Measurements from ENCODE around the gene DGAT2. TPM values are rescaled to one million over a fixed set of nuclear protein-coding genes. Genes with fewer than 3 reads are reported as not detected.

Gene DGAT2
- total RNA-seq, 1 experiment from 2014 or later = 2.8 TPM

GRCh38 chr11:75719340-75720239 lies 49.0 kb upstream of the DGAT2 start:
- Histone ChIP-seq H3K27ac (ENCODE audit: insufficient read length, low read depth, low read length) (no peak overlapping the region), H2BK12ac (ENCODE audit: insufficient read length, low read depth, low read length) (no peak overlapping the region), H2AFZ (ENCODE audit: low read length) (no peak overlapping the region), H2BK15ac (ENCODE audit: low read depth, low read length) (no peak overlapping the region), H3K4me2 (ENCODE audit: insufficient read depth, insufficient read length, low read length) (no peak overlapping the region), H3K56ac (ENCODE audit: insufficient read length, low read depth, low read length) (no peak overlapping the region), H3K9me3 (ENCODE audit: control insufficient read depth, low read depth, low read length) (no peaks in the 10 kb centered on the region), H2BK20ac (ENCODE audit: low read depth, low read length, poor library complexity, severe bottlenecking) (no peak overlapping the region), H4K20me1 (ENCODE audit: control insufficient read depth, insufficient read depth, insufficient read length) (no peaks in the 10 kb centered on the region), H4K8ac (replicated peaks; ENCODE audit: insufficient read length, low read depth, low read length) (no peak overlapping the region), H2AK5ac (ENCODE audit: insufficient read length, low read length) (no peak overlapping the region), H3K23me2 (ENCODE audit: insufficient read length, low read depth, low read length, poor library complexity, severe bottlenecking) (no peaks in the 10 kb centered on the region), H3K9ac (ENCODE audit: extremely low read depth, insufficient read length, low read length) (no peak overlapping the region), H3K4ac (ENCODE audit: low read depth, low read length) (no peak overlapping the region), H3K27me3 (ENCODE audit: insufficient read depth, low read length) (peaks cover 15% of the 10 kb centered on the region; the same call in 1 of the 2 replicates), H3K14ac (ENCODE audit: insufficient read depth, low read length) (no peak overlapping the region), H4K91ac (ENCODE audit: insufficient read length, low read depth, low read length) (no peak overlapping the region), H3T11ph (ENCODE audit: low read length) (no peak overlapping the region), H2BK5ac (ENCODE audit: insufficient read length, low read length) (no peak overlapping the region), H3K4me1 (ENCODE audit: insufficient read depth, low read length) (peaks cover 2% of the 10 kb centered on the region; the same call in 1 of the 2 replicates), H2BK120ac (ENCODE audit: low read depth, low read length, poor library complexity, severe bottlenecking) (no peak overlapping the region), H3K18ac (ENCODE audit: insufficient read length, low read depth, low read length) (no peak overlapping the region), H3K79me2 (ENCODE audit: insufficient read depth, low read length) (no peaks in the 10 kb centered on the region), H3K23ac (ENCODE audit: insufficient read length, low read depth, low read length) (no peak overlapping the region), H3K79me1 (ENCODE audit: insufficient read depth, low read depth, low read length, poor library complexity, severe bottlenecking) (no peaks in the 10 kb centered on the region), H4K5ac (ENCODE audit: insufficient read length, low read depth, low read length) (no peak overlapping the region)
- H3K27me3 Mint-ChIP-seq (ENCODE audit: low read depth) = peaks cover 71% of the 10 kb centered on the region
- DNase-seq = no peak
- WGBS (ENCODE audit: extremely low coverage, insufficient read length, low lambda C conversion rate) = no CpG with 5 or more reads among the region's 14 CpGs
- H3K9me3 Mint-ChIP-seq = no peaks in the 10 kb centered on the region; a peak in 1 of 5 replicates
- no peak for TF ChIP-seq CTCF (conservative IDR thresholded peaks at IDR 0.05)
- H3K36me3 Mint-ChIP-seq (ENCODE audit: insufficient read depth in 1 of 3, low read depth in 3 of 3) = no peaks in the 10 kb centered on the region
- H3K4me3 Mint-ChIP-seq = no peak overlapping the region; a peak in 1 of 5 replicates
- H3K4me1 Mint-ChIP-seq = peaks cover 12 to 22% of the 10 kb centered on the region in 2 experiments
- no peak overlapping the region for H3K27ac Mint-ChIP-seq
